Measurements from ENCODE around the gene CCDC137.
"Not testable (repeated sequence)": the region's sequence is repeated elsewhere in the genome, so short reads cannot be mapped to it uniquely, and the experiment has no call there.

Gene CCDC137, protein sequence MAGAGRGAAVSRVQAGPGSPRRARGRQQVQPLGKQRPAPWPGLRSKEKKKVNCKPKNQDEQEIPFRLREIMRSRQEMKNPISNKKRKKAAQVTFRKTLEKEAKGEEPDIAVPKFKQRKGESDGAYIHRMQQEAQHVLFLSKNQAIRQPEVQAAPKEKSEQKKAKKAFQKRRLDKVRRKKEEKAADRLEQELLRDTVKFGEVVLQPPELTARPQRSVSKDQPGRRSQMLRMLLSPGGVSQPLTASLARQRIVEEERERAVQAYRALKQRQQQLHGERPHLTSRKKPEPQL

GRCh38 chr17:81666342-81667191 lies at the start of gene CCDC137, which contains the start of gene OXLD1:
CCDC137 (plus strand) TSS chr17:81666737; CDS start chr17:81666767, 30 bp downstream.
OXLD1 (minus strand) TSS chr17:81666605; CDS start chr17:81666577, 28 bp downstream.
- in situ Hi-C loops (cut with MboI; ENCODE audit: low sequenced_read_pairs, unreplicated experiment) = no loop called here
- peak; percentile 98 for DNase-seq (ENCODE audit: low spot score)
- no peak for TF ChIP-seq CTCF (IDR thresholded peaks at IDR 0.05; ENCODE audit: borderline replicate concordance, control extremely low read depth, extremely low read depth, insufficient read depth, missing control alignments)

GRCh38 chr17:81616877-81617276 lies 49.7 kb upstream of the CCDC137 start:
- in situ Hi-C loops (cut with MboI; ENCODE audit: low sequenced_read_pairs, unreplicated experiment) = no loop called here
- TF ChIP-seq CTCF (IDR thresholded peaks at IDR 0.05; ENCODE audit: borderline replicate concordance, control extremely low read depth, extremely low read depth, insufficient read depth, missing control alignments) = no peak
- DNase-seq (ENCODE audit: low spot score) = no peak

GRCh38 chr17:81618307-81618706 lies 48.2 kb upstream of the CCDC137 start:
- in situ Hi-C loops (cut with MboI; ENCODE audit: low sequenced_read_pairs, unreplicated experiment); DNase-seq (ENCODE audit: low spot score): not testable (repeated sequence)

- TF ChIP-seq CTCF (IDR thresholded peaks at IDR 0.05; ENCODE audit: borderline replicate concordance, control extremely low read depth, extremely low read depth, insufficient read depth, missing control alignments) = no peak
- no peak for DNase-seq (ENCODE audit: low spot score)
- in situ Hi-C loops (cut with MboI; ENCODE audit: low sequenced_read_pairs, unreplicated experiment) = no loop called here
These were observed 44.9 kb upstream of the CCDC137 start for GRCh38 chr17:81621494-81622130.

GRCh38 chr17:81630274-81630673 lies 36.3 kb upstream of the CCDC137 start:
- in situ Hi-C loops (cut with MboI; ENCODE audit: low sequenced_read_pairs, unreplicated experiment) = no loop called here
- DNase-seq (ENCODE audit: low spot score) = no peak
- TF ChIP-seq CTCF (IDR thresholded peaks at IDR 0.05; ENCODE audit: borderline replicate concordance, control extremely low read depth, extremely low read depth, insufficient read depth, missing control alignments) = no peak

DNA sequence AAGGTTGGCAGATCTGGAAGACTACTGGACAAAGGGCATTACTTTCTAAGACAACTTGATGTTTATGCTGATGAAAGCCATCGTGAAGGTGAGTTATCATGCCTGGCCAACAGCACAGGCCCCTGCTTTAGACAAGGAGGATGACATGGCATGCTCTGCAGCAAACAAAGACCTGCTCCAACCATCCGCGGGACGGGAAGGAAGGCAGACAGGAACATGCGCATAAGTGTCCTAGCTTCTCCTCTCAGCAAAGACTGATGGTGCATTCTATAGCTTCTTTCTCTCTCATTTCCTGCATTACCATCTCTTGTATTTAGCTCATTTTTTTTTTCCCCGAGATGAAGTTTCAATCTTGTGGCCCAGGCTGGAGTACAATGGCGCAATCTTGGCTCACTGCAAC lies 35.1 kb upstream of the CCDC137 start:
- no peak for DNase-seq (ENCODE audit: low spot score)
- in situ Hi-C loops (cut with MboI; ENCODE audit: low sequenced_read_pairs, unreplicated experiment) = no loop called here
- no peak for TF ChIP-seq CTCF (IDR thresholded peaks at IDR 0.05; ENCODE audit: borderline replicate concordance, control extremely low read depth, extremely low read depth, insufficient read depth, missing control alignments)
